Coronary artery (tissue), 2 donors: ENCODE data around the gene DSCAML1.

Source experiments
- DNase-seq: peaks from one replicate; pipeline ENCODE4 v3.0.0-alpha.2; 2017; ENCODE audit warnings: low spot score
- H3K27ac ChIP-seq, 2 donors: fragments of 200-600 bp; sonication (generic); one replicate each; pipeline ENCODE4 v1.5.1; 2016 to 2019
- H3K4me3 ChIP-seq: fragments of 200-600 bp; sonication (generic); 2 replicates; pipeline ENCODE4 v1.5.1; 2016; ENCODE audit warnings: mild to moderate bottlenecking, moderate library complexity
- TF ChIP-seq, protein P1 (sequence below): fragments of 200-600 bp; sonication (generic); IDR thresholded peaks from one replicate; pipeline ENCODE4 v1.5.1; 2019; ENCODE audit warnings: antibody characterized with exemption

The DSCAML1 gene

DNA sequence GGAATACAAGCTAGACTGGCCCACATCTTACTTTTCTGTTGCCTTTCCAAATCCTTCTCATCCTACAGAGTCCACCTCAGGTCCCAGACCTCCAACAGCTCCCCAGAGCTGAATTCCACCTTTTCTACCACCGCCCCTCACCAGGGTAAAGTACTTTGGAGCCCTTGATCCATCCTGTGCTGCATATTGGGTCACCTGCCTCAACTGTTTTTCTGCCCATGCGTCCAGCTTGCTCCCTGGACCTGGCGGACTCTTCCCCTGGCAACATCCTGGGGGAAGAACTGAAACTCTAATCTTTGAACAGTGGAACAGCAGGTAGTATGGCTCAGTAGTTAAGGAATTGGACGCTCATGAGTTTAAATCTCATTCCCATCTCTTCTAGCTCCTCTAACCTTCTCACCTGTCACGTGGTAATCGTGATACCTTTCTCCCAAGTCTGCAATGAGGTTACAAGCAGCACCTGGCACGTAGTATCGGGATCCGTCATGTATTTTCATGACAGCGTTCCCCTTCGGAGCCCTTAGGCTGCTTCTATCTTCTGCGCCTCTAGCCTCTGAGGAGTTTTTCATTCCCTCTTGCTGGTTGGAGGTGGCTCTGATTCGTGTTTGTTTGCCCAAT lies 371.2 kb downstream of the DSCAML1 start:
- TF ChIP-seq, protein P1, sequence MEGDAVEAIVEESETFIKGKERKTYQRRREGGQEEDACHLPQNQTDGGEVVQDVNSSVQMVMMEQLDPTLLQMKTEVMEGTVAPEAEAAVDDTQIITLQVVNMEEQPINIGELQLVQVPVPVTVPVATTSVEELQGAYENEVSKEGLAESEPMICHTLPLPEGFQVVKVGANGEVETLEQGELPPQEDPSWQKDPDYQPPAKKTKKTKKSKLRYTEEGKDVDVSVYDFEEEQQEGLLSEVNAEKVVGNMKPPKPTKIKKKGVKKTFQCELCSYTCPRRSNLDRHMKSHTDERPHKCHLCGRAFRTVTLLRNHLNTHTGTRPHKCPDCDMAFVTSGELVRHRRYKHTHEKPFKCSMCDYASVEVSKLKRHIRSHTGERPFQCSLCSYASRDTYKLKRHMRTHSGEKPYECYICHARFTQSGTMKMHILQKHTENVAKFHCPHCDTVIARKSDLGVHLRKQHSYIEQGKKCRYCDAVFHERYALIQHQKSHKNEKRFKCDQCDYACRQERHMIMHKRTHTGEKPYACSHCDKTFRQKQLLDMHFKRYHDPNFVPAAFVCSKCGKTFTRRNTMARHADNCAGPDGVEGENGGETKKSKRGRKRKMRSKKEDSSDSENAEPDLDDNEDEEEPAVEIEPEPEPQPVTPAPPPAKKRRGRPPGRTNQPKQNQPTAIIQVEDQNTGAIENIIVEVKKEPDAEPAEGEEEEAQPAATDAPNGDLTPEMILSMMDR = no peak
- Histone ChIP-seq H3K4me3 (no peak overlapping the region), H3K27ac (no peak overlapping the region)
- DNase-seq = no peak

DNA sequence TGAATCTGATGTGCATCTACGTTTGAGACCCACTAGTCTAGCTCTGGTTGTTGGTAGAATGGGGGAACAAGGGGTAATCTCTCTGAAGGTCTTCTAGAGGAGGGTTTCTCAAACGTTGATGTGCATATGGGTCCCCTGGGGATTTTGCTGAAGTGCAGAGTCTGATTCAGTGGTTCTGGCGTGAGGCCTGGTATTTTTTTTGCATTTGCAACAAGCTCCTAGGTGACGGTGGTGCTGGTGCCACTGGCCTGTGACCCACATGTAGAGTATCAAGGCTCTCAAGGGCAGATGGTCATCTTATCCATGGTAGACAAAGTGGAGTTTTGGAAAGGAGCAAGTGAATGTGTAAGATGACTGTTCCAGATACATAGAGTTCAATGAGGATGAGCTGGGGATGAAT lies 372.2 kb downstream of the DSCAML1 start:
- TF ChIP-seq, protein P1 = no peak
- no peak for DNase-seq
- no peak overlapping the region for H3K27ac ChIP-seq
- H3K4me3 ChIP-seq = no peak overlapping the region

DNA sequence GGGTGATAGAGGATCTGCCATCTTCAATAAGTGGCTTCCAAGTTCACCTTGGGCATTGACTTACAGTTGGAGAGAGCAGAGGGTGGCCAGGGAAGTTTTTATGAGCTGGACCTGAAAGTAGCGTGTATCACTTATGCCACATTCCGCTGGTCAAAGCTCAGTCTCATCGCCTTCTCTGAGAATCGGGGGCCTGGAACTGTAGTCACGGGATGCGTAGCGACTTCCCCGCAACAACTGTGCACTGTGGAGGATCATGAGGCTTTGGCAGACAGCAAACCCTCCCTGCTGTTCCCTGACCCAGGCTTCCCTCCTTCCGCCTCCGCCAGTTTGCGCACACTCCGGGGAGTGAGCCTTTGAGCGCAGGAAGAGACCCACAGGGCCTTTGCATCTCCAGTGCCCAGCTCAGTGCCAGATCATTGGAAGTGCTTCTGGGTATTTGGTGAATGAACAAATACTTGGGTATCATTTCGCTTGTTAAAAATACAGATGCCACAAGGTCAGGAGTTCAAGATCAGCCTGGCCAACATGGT lies 373.9 kb downstream of the DSCAML1 start:
- no peak overlapping the region for H3K27ac ChIP-seq
- H3K4me3 ChIP-seq = no peak overlapping the region
- DNase-seq = no peak
- TF ChIP-seq, protein P1 = no peak

DNA sequence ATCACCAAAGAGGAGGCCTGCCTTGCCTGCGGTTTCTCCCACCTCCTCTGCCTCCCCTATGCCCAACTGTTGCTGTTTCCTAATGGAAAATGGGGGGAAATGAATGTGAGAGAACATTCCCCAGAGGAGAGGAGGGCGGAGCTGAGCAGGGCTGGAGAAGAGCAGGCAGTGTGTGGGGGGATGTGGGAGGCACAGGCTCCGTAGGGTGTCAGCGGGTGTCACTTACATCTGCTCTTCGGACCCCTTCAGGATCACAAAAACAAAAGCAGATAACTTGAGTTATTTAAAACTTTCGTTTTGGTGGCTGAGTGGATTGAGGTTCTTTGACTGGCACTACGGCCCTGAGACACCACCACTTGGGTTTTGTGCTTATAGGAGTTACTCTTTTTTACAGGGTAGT lies 375.5 kb downstream of the DSCAML1 start:
- TF ChIP-seq, protein P1 = no peak
- no peak overlapping the region for H3K27ac ChIP-seq
- no peak overlapping the region for H3K4me3 ChIP-seq
- peak; percentile 28 for DNase-seq

DNA sequence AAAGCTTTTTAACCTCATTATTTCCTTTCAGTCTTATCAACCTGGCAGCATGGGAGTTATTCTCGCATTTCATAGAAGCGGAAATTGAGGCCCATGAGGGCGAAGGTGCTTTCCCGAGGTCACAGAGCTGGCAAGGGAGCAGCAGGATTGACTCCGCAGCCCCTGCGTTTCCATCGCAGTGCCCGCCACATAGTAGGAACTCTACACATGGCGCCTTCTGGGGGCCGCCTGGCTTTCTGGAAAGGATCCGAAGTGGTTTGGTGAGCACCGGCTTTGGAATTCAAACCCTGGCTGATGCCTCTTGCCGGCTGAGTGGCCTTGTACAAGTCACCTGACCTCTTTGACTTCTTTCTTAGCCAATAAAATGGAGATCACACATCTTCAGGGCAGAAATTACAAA lies 376.0 kb downstream of the DSCAML1 start:
- TF ChIP-seq, protein P1 = no peak
- Histone ChIP-seq H3K4me3 (no peak overlapping the region), H3K27ac (no peak overlapping the region)
- no peak for DNase-seq

DNA sequence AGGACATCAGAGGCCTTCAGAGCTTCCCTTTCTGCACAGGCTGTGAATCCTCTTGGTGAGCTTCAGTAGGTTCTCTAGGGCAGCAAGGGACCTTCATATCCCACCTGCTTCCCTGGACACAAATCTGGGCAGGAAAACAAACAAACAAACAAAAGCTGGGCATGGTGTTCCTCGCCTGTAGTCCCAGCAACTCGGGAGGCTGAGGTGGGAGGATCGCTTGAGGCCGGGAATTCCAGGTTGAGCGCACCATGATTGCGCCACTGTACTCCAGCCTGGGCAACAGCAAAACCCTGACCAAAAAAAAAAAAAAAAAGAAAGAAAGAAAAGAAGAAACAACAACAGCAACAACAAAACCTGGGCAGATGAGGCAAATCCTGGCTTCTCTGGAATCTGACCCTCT lies 376.4 kb downstream of the DSCAML1 start:
- H3K4me3 ChIP-seq = no peak overlapping the region
- no peak for DNase-seq
- H3K27ac ChIP-seq = no peak overlapping the region
- TF ChIP-seq, protein P1 = no peak

DNA sequence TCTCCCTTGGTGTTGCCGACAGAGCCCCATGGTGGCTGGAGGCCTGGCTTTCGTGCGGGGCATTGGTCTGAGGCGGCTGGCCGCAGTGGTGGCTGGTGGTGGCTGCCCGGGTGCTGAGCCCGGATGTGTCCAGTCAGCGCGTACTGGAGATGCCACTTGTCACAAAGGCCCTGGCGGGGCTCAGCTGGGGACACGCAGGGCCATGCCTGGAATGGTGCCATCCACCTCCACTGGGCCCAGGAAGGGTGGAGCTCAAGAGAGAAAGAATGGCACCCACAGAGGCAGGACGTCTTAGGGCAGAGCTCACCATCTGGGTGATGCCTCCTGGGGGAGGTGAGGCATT lies 376.9 kb downstream of the DSCAML1 start:
- Histone ChIP-seq H3K4me3 (no peak overlapping the region), H3K27ac (no peak overlapping the region)
- TF ChIP-seq, protein P1 = no peak
- DNase-seq = no peak
